Adipocyte (in vitro differentiated cells): Measurements from ENCODE around the gene PHF19.

Experiments
- DNase-seq: peaks from one replicate; pipeline ENCODE4 v3.0.0-alpha.2; 2015; ENCODE audit warnings: low read depth
- H3K27me3 ChIP-seq: replicated peaks from 2 replicates; pipeline ENCODE4 v1.7.0; 2013; ENCODE audit warnings: mild to moderate bottlenecking, low read length, moderate library complexity; ENCODE audit not compliant: control insufficient read depth, insufficient read depth
- H3K36me3 ChIP-seq: 2 replicates; pipeline ENCODE4 v1.7.0; 2013; ENCODE audit warnings: low read length, mild to moderate bottlenecking, moderate library complexity; ENCODE audit not compliant: control insufficient read depth, insufficient read depth, severe bottlenecking
- H3K4me1 ChIP-seq: 2 replicates; pipeline ENCODE4 v1.7.0; 2013; ENCODE audit warnings: mild to moderate bottlenecking, low read length, moderate library complexity; ENCODE audit not compliant: control insufficient read depth, insufficient read depth
- H3K4me3 ChIP-seq: 2 replicates; pipeline ENCODE4 v1.7.0; 2013; ENCODE audit warnings: mild to moderate bottlenecking, low read length, moderate library complexity
- H3K9ac ChIP-seq: 2 replicates; pipeline ENCODE4 v1.7.0; 2013; ENCODE audit warnings: mild to moderate bottlenecking, low read length, moderate library complexity
- H3K9me3 ChIP-seq: 2 replicates; pipeline ENCODE4 v1.7.0; 2013; ENCODE audit warnings: mild to moderate bottlenecking, low read length, moderate library complexity; ENCODE audit not compliant: control insufficient read depth

PHF19 gene

DNA sequence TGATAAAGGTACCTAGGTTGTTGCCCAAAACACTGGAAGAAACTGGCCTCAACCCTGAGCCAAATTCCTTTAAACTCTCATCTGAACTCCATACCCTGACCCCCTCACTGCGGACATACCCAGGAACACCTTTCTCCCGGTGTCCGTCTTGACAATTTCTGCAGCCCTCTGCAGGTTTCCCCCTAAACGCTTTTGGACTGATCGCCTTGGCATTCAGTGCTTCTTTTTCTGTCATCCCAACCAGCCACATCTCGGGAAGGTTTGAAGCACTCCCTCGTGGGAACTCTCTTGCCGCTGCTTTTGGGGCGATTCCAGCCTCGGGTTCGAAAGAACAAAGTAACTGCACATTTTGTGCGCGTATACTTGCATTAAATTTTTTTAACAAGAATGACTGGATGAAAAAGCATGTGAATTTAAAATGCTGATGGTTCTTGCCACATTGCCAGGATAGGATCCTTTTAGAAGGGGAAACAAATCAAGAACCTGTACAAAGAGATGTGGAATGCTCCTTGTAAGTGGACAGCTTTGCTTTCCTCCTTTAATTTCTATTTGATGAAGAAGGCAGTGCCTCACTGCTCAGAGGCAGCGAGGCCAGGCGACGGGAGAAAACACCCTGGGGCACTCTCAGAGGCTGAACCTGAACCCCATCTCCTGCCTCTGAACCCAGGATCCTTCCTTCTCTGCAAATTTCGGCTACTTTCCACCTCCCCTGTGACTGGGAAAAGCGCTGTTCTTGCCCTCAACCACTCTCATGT, 34.9 kb downstream of the PHF19 start:
- H3K4me1 ChIP-seq: peaks cover 20% of the 10 kb centered on the region
- H3K27me3 ChIP-seq: no peaks in the 10 kb centered on the region
- no peaks in the 10 kb centered on the region for H3K9me3 ChIP-seq
- H3K4me3 ChIP-seq: peak overlapping the region; percentile 96
- H3K9ac ChIP-seq: peak overlapping the region; percentile 98
- peaks cover 8% of the 10 kb centered on the region for H3K36me3 ChIP-seq
- DNase-seq: peak; percentile 59

- no peaks in the 10 kb centered on the region for H3K27me3 ChIP-seq
- no peak overlapping the region for H3K4me3 ChIP-seq
- peaks cover 20% of the 10 kb centered on the region for H3K4me1 ChIP-seq
- no peak for DNase-seq
- H3K9ac ChIP-seq: no peak overlapping the region
- peaks cover 13% of the 10 kb centered on the region for H3K36me3 ChIP-seq
- no peaks in the 10 kb centered on the region for H3K9me3 ChIP-seq
Measured at GRCh38 chr9:120839146-120839545, 37.8 kb downstream of the PHF19 start.

GRCh38 chr9:120837921-120838320, 39.1 kb downstream of the PHF19 start:
- H3K9ac ChIP-seq: no peak overlapping the region
- peaks cover 18% of the 10 kb centered on the region for H3K36me3 ChIP-seq
- no peak for DNase-seq
- peaks cover 14% of the 10 kb centered on the region for H3K4me1 ChIP-seq
- H3K9me3 ChIP-seq: no peaks in the 10 kb centered on the region
- H3K4me3 ChIP-seq: no peak overlapping the region
- no peaks in the 10 kb centered on the region for H3K27me3 ChIP-seq

DNA sequence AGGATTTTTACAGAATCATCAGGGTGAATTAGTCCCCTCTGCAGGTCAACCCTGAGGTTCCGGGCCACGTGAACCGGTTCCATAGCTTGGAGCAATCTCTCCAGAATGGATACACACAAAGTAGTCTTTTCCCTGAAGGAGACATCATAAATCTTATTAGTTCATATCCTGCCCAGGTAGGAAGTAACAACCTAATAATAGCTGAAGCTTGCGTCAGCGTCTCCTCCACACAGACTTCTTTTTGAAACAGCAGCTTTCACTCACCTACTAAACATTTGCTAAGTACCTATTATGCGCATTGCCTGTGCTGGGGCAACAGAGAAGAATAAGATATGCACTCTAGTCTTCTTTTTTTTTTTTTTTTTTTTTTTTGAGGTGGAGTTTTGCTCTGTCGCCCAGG, 43.7 kb downstream of the PHF19 start:
- H3K4me1 ChIP-seq: peaks cover 4% of the 10 kb centered on the region
- DNase-seq: no peak
- no peak overlapping the region for H3K9ac ChIP-seq
- H3K36me3 ChIP-seq: peaks cover 57% of the 10 kb centered on the region
- H3K27me3 ChIP-seq: no peaks in the 10 kb centered on the region
- no peaks in the 10 kb centered on the region for H3K9me3 ChIP-seq
- no peak overlapping the region for H3K4me3 ChIP-seq

- no peak for DNase-seq
- Histone ChIP-seq H3K9me3 (no peaks in the 10 kb centered on the region), H3K4me3 (no peak overlapping the region), H3K27me3 (no peaks in the 10 kb centered on the region), H3K9ac (no peak overlapping the region), H3K36me3 (peaks cover 58% of the 10 kb centered on the region), H3K4me1 (peaks cover 4% of the 10 kb centered on the region)
Measured at GRCh38 chr9:120832807-120833206, 44.2 kb downstream of the PHF19 start.

- Histone ChIP-seq H3K4me1 (peaks cover 4% of the 10 kb centered on the region), H3K9me3 (no peaks in the 10 kb centered on the region), H3K4me3 (no peak overlapping the region), H3K27me3 (no peaks in the 10 kb centered on the region), H3K36me3 (peaks cover 74% of the 10 kb centered on the region), H3K9ac (no peak overlapping the region)
- DNase-seq: no peak
Measured at GRCh38 chr9:120830865-120831264, 46.1 kb downstream of the PHF19 start.

- H3K9ac ChIP-seq: no peak overlapping the region
- no peaks in the 10 kb centered on the region for H3K9me3 ChIP-seq
- peaks cover 4% of the 10 kb centered on the region for H3K4me1 ChIP-seq
- no peak for DNase-seq
- H3K36me3 ChIP-seq: peaks cover 71% of the 10 kb centered on the region
- no peaks in the 10 kb centered on the region for H3K27me3 ChIP-seq
- no peak overlapping the region for H3K4me3 ChIP-seq
Measured at GRCh38 chr9:120830151-120830550, 46.8 kb downstream of the PHF19 start.

DNA sequence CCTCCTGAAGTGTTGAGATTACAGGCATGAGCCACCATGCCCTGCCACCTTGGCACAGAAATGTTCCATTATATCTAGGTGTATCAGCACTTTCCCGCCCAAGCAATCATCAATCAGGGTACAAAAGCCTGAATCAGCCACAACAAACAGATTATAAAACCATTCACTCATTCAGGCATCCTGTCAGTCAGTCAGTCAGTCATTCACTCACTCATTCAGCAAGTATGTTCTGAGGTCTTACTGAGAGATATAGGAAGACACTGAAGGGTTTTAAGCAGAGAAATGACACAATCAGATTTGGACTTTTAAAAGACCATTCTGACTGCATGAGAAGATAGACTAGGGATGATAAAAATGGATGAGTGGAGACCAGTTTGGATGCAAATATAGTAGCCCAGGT, 47.3 kb downstream of the PHF19 start:
- no peak for DNase-seq
- Histone ChIP-seq H3K9ac (no peak overlapping the region), H3K9me3 (no peaks in the 10 kb centered on the region), H3K36me3 (peaks cover 71% of the 10 kb centered on the region), H3K4me1 (peaks cover 4% of the 10 kb centered on the region), H3K27me3 (no peaks in the 10 kb centered on the region), H3K4me3 (no peak overlapping the region)

DNA sequence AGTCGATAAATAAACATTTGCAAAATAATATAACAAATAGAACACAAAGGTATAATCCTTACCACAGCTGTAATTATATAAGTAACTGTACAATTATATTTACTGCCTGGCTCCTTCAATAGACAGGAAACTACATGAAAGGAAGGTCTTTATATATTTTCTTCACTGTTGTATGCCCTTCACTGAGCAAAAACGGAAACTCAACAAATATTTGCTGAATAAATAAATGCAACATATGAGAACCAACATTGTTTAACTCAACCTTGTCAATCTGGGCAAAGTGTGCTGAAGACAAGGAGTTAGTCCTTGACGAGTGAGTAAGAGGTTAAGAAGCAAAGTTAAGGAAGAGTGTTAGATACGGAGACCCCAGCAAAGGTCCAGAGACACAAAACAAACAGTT, 56.9 kb downstream of the PHF19 start:
- DNase-seq: no peak
- Histone ChIP-seq H3K4me3 (no peak overlapping the region), H3K9me3 (no peaks in the 10 kb centered on the region), H3K36me3 (peaks cover 94% of the 10 kb centered on the region), H3K4me1 (peaks cover 3% of the 10 kb centered on the region), H3K27me3 (no peaks in the 10 kb centered on the region), H3K9ac (no peak overlapping the region)

- H3K36me3 ChIP-seq: peaks cover 85% of the 10 kb centered on the region
- no peaks in the 10 kb centered on the region for H3K9me3 ChIP-seq
Measured at GRCh38 chr9:120818595-120818994, 58.4 kb downstream of the PHF19 start.

GRCh38 chr9:120815075-120815474, 61.9 kb downstream of the PHF19 start:
- Histone ChIP-seq H3K9ac (no peak overlapping the region), H3K4me1 (peaks cover 3% of the 10 kb centered on the region), H3K4me3 (no peak overlapping the region), H3K27me3 (no peaks in the 10 kb centered on the region), H3K9me3 (peaks cover 4% of the 10 kb centered on the region), H3K36me3 (peaks cover 53% of the 10 kb centered on the region)
- no peak for DNase-seq

More at GRCh38 chr9:120818595-120818994, 58.4 kb downstream of the PHF19 start:
- Histone ChIP-seq H3K4me1 (peaks cover 3% of the 10 kb centered on the region), H3K27me3 (no peaks in the 10 kb centered on the region), H3K4me3 (no peak overlapping the region), H3K9ac (no peak overlapping the region)
- no peak for DNase-seq

DNA sequence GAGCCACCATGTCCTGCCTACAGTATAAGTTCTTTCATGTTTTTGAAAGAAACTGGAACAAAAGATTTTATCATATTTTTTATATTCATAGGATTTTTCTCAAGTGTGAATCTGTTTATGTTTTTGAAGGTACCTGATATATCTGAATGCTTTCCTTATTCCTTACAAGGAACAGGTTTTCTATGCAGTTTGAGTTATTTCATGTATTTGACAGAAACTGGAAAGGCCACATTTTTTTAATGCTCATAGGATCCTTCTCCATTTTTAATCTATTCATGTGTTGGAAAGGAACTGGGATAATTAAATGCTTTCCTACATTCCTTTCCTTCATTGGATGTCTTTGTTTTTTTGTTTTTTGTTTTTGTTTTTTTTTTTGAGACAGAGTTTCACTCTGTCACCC, 68.1 kb downstream of the PHF19 start:
- Histone ChIP-seq H3K9ac (no peak overlapping the region), H3K9me3 (peaks cover 27% of the 10 kb centered on the region), H3K27me3 (no peaks in the 10 kb centered on the region), H3K4me1 (no peaks in the 10 kb centered on the region), H3K36me3 (no peaks in the 10 kb centered on the region), H3K4me3 (no peak overlapping the region)
- no peak for DNase-seq
